MCF 10A (cell line): Measurements from ENCODE around the gene ARTN. TPM values are rescaled to one million over a fixed set of nuclear protein-coding genes. Genes with fewer than 3 reads are reported as not detected.

Source experiments
- BruUV-seq: library from RNA; stranded (reverse); fragments of 400-500 nt; replicated peaks from 2 replicates; lab custom pipeline; 2021; lab: Mats Ljungman, UMichigan
- CTCF ChIA-PET: fragments of 300-600 bp; sonication (Branson Sonifier 250); formaldehyde crosslinking; extraction: SDS; loops from one replicate; lab custom pipeline; 2021; ENCODE audit warnings: antibody characterized with exemption, inconsistent platforms; lab: Yijun Ruan, JAX
- POLR2A ChIA-PET: fragments of 300-600, 350-650 bp; sonication (Branson Sonifier 250); formaldehyde crosslinking; extraction: SDS; loops from one replicate; lab custom pipeline; 2020; ENCODE audit warnings: antibody characterized with exemption, inconsistent platforms; lab: Yijun Ruan, JAX
- DNase-seq: peaks from one replicate; pipeline ENCODE4 v3.0.0-alpha.2; 2018; ENCODE audit not compliant: unreplicated experiment
- H3K27ac Mint-ChIP-seq: one replicate; pipeline ENCODE4 v1.8.0; 2022; ENCODE audit warnings: mild to moderate bottlenecking, low read depth, mixed read lengths; ENCODE audit not compliant: unreplicated experiment
- H3K27me3 Mint-ChIP-seq: one replicate; pipeline ENCODE4 v1.8.0; 2022; ENCODE audit warnings: mixed read lengths; ENCODE audit not compliant: insufficient read depth, unreplicated experiment
- H3K36me3 Mint-ChIP-seq: one replicate; pipeline ENCODE4 v1.8.0; 2022; ENCODE audit warnings: mild to moderate bottlenecking, moderate library complexity, mixed read lengths; ENCODE audit not compliant: insufficient read depth, unreplicated experiment
- H3K4me1 Mint-ChIP-seq: one replicate; pipeline ENCODE4 v1.8.0; 2022; ENCODE audit warnings: mixed read lengths; ENCODE audit not compliant: insufficient read depth, unreplicated experiment
- H3K4me3 Mint-ChIP-seq: one replicate; pipeline ENCODE4 v1.8.0; 2022; ENCODE audit warnings: mild to moderate bottlenecking, moderate library complexity, mixed read lengths; ENCODE audit not compliant: unreplicated experiment
- H3K9me3 Mint-ChIP-seq: one replicate; pipeline ENCODE4 v1.8.0; 2022; ENCODE audit warnings: mixed read lengths; ENCODE audit not compliant: unreplicated experiment
- CTCF ChIP-seq: fragments of 200-600 bp; IDR thresholded peaks from one replicate; pipeline ENCODE4 v1.8.0; 2022; ENCODE audit warnings: antibody characterized with exemption, mild to moderate bottlenecking; ENCODE audit not compliant: unreplicated experiment
- intact Hi-C: fragments of 100-400 bp; cut with micrococcal nuclease; formaldehyde crosslinking; loops from 2 replicates; pipeline ENCODE4 v1.14.1; 2022
- total RNA-seq: library from RNA; stranded (reverse); gene quantifications from 2 replicates; pipeline ENCODE4 v1.2.3, GENCODE V29; 2022

ARTN gene
- total RNA-seq, 1 experiment from 2014 or later: 1.9 TPM

- POLR2A ChIA-PET: interaction anchor here (0.8 to 1.6 kb wide), 2 partner anchors 36 to 56 kb away, joined by 3 to 4 read pairs; partner anchors contain the start of gene ATP6V0B
- no peak for TF ChIP-seq CTCF
- BruUV-seq: no TSS peak
- intact Hi-C loops: loop anchor here (10.0 kb wide), 2 partner anchors 84 to 704 kb away; no protein-coding TSS in a partner anchor
- CTCF ChIA-PET: interaction anchor here (0.5 to 3.0 kb wide), 5 partner anchors 7 to 186 kb away, joined by 3 to 20 read pairs (median 4); no protein-coding TSS in a partner anchor
- Mint-ChIP-seq H3K36me3 (no peaks in the 10 kb centered on the region), H3K4me3 (no peak overlapping the region), H3K27me3 (no peaks in the 10 kb centered on the region), H3K27ac (no peak overlapping the region), H3K4me1 (peaks cover 12% of the 10 kb centered on the region), H3K9me3 (no peaks in the 10 kb centered on the region)
- no peak for DNase-seq
These were observed 4.8 kb downstream of the ARTN start for GRCh38 chr1:43938383-43938782.

DNA sequence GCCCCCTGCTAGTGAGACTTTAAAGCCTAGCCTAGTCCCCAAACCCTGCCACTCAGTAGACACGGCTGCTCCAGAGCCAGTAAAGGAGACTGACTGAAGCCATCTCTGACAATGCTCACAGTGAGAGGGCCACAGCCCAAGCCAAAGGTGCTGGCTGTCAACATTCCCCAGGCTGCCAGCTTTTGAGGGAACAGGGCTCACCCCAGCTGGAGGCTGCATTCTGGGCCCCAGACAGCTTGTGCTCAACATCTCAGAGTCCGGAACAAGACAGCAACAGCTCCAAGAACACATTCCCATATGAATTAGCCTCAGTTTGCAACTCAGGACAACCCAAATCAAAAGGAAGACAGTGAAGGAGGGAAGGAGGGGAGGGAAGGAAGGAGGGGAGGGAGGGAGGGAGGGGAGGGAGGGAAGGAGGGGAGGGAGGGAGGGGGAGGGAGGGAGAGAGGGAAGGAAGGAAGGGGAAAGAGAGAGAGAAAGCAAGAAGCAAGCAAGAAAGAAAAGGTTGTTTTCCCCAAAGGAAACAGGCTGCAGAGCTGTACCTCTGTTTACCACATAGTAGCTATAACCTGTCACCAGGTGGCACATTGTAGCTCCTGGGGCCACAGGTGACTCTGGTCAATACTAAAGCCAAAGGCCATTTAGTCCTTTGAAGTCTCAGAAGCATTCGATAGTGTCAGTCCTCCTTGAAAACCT lies 5.4 kb downstream of the ARTN start:
- Mint-ChIP-seq H3K4me1 (peaks cover 9% of the 10 kb centered on the region), H3K27me3 (no peaks in the 10 kb centered on the region), H3K36me3 (peaks cover 5% of the 10 kb centered on the region), H3K4me3 (no peak overlapping the region), H3K27ac (no peak overlapping the region), H3K9me3 (no peaks in the 10 kb centered on the region)
- CTCF ChIA-PET: interaction anchor here (1.0 to 3.0 kb wide), 3 partner anchors 109 to 178 kb away, joined by 3 to 20 read pairs (median 4); no protein-coding TSS in a partner anchor
- POLR2A ChIA-PET: interaction anchor here (1.6 to 1.8 kb wide), 2 partner anchors 35 to 175 kb away, joined by 4 to 7 read pairs; partner anchors contain the start of gene ATP6V0B
- no TSS peak for BruUV-seq
- no peak for TF ChIP-seq CTCF
- intact Hi-C loops: loop anchor here (10.0 kb wide), 2 partner anchors 84 to 704 kb away; no protein-coding TSS in a partner anchor
- no peak for DNase-seq

DNA sequence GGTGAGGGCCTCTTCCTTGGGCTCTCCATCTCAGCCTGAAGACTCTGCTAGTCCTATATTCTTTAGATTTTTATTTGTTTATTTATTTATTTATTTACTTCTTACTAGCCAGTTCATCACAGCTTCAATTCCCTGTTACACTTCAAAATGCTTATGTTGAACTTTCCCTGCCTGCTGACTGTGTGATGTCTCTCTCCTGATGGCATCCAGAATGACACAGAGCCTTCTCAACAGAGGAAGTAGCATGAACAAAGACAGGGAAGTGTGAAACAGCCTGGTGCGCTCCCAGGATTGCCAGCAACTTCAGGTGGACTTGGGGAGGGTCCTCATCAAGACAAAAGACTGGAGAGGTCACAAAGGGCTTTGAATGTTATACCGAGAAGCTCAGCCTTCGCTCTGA lies 8.8 kb downstream of the ARTN start:
- POLR2A ChIA-PET: interaction anchor here (1.2 kb wide), 1 partner anchor 7 kb away, joined by 5 read pairs; no protein-coding TSS in a partner anchor
- TF ChIP-seq CTCF: no peak
- BruUV-seq: no TSS peak
- Mint-ChIP-seq H3K4me3 (no peak overlapping the region), H3K9me3 (no peaks in the 10 kb centered on the region), H3K4me1 (peaks cover 16% of the 10 kb centered on the region), H3K27ac (no peak overlapping the region), H3K27me3 (no peaks in the 10 kb centered on the region), H3K36me3 (peaks cover 11% of the 10 kb centered on the region)
- no peak for DNase-seq
- intact Hi-C loops: no loop called here
- CTCF ChIA-PET: interaction anchor here (0.7 to 4.3 kb wide), 4 partner anchors 8 to 179 kb away, joined by 3 to 60 read pairs (median 8); partner anchors contain the start of gene ARTN

DNA sequence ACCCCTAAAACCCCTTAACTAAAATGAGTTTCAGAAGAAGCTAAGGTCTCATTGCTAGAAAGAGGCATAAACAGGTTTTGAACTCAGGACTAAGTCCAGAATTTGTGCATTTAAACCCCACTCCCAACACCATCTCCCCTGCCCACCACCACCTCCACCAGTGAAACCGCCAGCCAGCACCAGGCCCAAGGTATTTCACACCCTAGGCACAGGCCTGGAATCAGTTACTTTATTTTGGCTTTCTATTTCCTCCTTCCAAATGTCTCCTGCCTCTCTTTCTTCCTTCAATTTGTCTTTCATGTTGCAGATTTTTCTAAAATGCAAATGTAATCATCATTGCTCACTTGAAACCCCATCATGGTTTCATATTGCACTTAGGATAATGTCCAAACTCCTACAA lies 11.3 kb downstream of the ARTN start:
- no peak overlapping the region for H3K27ac Mint-ChIP-seq

More for the DNA sequence above, 11.3 kb downstream of the ARTN start:
- no peak for TF ChIP-seq CTCF
- DNase-seq: no peak
- intact Hi-C loops: no loop called here
- ChIA-PET POLR2A (interaction anchor here (1.6 to 2.5 kb wide), 4 partner anchors 9 to 181 kb away, joined by 4 to 21 read pairs (median 8); partner anchors contain the start of gene ATP6V0B), CTCF (interaction anchor here (0.6 to 4.3 kb wide), 5 partner anchors 11 to 181 kb away, joined by 3 to 60 read pairs (median 7); partner anchors contain the start of gene ARTN)
- H3K4me1 Mint-ChIP-seq: peaks cover 22% of the 10 kb centered on the region
- peaks cover 11% of the 10 kb centered on the region for H3K36me3 Mint-ChIP-seq
- H3K27me3 Mint-ChIP-seq: no peaks in the 10 kb centered on the region
- no TSS peak for BruUV-seq
- H3K4me3 Mint-ChIP-seq: peak overlapping the region; percentile 99
- no peaks in the 10 kb centered on the region for H3K9me3 Mint-ChIP-seq
